Measurements from ENCODE around the gene FAM135A.

DNA sequence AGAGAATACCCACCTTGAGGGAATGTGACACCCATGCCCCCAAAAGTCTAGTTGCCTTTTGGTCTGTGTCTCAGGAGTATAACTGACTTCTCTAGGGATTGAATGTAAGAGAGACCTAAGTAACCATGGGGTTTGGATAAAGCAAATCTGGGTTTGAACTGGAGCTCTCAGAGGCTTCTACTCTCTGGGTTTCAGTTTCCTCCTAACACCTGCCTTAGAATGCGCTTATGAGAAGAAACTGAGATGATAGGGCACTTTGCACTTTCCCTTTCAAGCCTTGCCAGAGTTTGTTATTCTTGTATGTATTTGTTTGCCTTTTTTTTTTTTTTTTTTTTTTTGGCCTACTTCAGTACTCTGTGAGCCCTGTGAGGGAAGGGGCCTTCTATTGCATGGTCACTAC is 172.8 kb downstream of the FAM135A start:
- TF ChIP-seq ESRRA (IDR thresholded peaks at IDR 0.05; ENCODE audit: borderline replicate concordance, low read length) (no peak), KDM1A (IDR thresholded peaks at IDR 0.05; ENCODE audit: low read depth) (no peak), BHLHE40 (IDR thresholded peaks at IDR 0.05; ENCODE audit: low read depth, low read length) (no peak), NFE2L2 (conservative IDR thresholded peaks at IDR 0.05; ENCODE audit: low read length) (no peak), RCOR1 (IDR thresholded peaks at IDR 0.05; ENCODE audit: low read depth, low read length) (no peak)
